Measurements from ENCODE around the gene PTPRN2.

- no peak for TF ChIP-seq CTCF (conservative IDR thresholded peaks at IDR 0.05; ENCODE audit: low read depth, low read length)
- TF ChIP-seq EZH2 (IDR thresholded peaks at IDR 0.05; ENCODE audit: borderline replicate concordance, low read depth, low read length, poor library complexity, severe bottlenecking) = no peak
Observed at GRCh38 chr7:158313931-158314330, 273.7 kb downstream of the PTPRN2 start.

All from A673 (cell line).